Measurements from ENCODE around the gene USF3. TPM values are rescaled to one million over a fixed set of nuclear protein-coding genes. Genes with fewer than 3 reads are reported as not detected.
A peak's percentile ranks its signal among the peaks of the same experiment; 100 is the strongest.

Gene USF3
- total RNA-seq, 1 donor from 2014 or later = 8.4 TPM

GRCh38 chr3:113659996-113660395 is 36.4 kb downstream of the USF3 start:
- Histone ChIP-seq H3K4me1 (ENCODE audit: control insufficient read depth in 3 of 3, insufficient read depth in 3 of 3, low read length in 3 of 3) (peaks cover 46 to 69% (median 52%) of the 10 kb centered on the region in 3 donors), H3K27ac (ENCODE audit: low read depth, low read length) (peak overlapping the region; percentile 94), H3K27me3 (ENCODE audit: control insufficient read depth in 3 of 3, insufficient read depth in 3 of 3, low read length in 3 of 3) (no peaks in the 10 kb centered on the region), H3K9ac (ENCODE audit: low read depth in 1 of 3, low read length in 3 of 3) (no peak overlapping the region), H3K9me3 (ENCODE audit: control insufficient read depth in 3 of 3, low read length in 3 of 3) (no peaks in the 10 kb centered on the region), H3K4me3 (ENCODE audit: low read length in 3 of 3) (no peak overlapping the region), H3K36me3 (ENCODE audit: control insufficient read depth in 3 of 3, insufficient read depth in 3 of 3, low read length in 3 of 3) (peaks cover 8 to 39% (median 21%) of the 10 kb centered on the region in 3 donors)

- Histone ChIP-seq H3K36me3 (ENCODE audit: control insufficient read depth in 3 of 3, insufficient read depth in 3 of 3, low read length in 3 of 3) (peaks cover 5 to 37% (median 16%) of the 10 kb centered on the region in 3 donors), H3K27ac (ENCODE audit: low read depth, low read length) (peak overlapping the region; percentile 94), H3K4me1 (ENCODE audit: control insufficient read depth in 3 of 3, insufficient read depth in 3 of 3, low read length in 3 of 3) (peaks cover 50 to 70% (median 52%) of the 10 kb centered on the region in 3 donors), H3K9ac (ENCODE audit: low read depth in 1 of 3, low read length in 3 of 3) (no peak overlapping the region), H3K9me3 (ENCODE audit: control insufficient read depth in 3 of 3, low read length in 3 of 3) (no peaks in the 10 kb centered on the region), H3K27me3 (ENCODE audit: control insufficient read depth in 3 of 3, insufficient read depth in 3 of 3, low read length in 3 of 3) (no peaks in the 10 kb centered on the region), H3K4me3 (ENCODE audit: low read length in 3 of 3) (no peak overlapping the region)
These were observed 37.3 kb downstream of the USF3 start for GRCh38 chr3:113659101-113659541.

- H3K4me1 ChIP-seq (ENCODE audit: control insufficient read depth in 3 of 3, insufficient read depth in 3 of 3, low read length in 3 of 3) = peaks cover 50 to 70% (median 52%) of the 10 kb centered on the region in 3 donors
- H3K27ac ChIP-seq (ENCODE audit: low read depth, low read length) = peak overlapping the region; percentile 94
- peaks cover 5 to 37% (median 13%) of the 10 kb centered on the region in 3 donors for H3K36me3 ChIP-seq (ENCODE audit: control insufficient read depth in 3 of 3, insufficient read depth in 3 of 3, low read length in 3 of 3)
- no peaks in the 10 kb centered on the region for H3K27me3 ChIP-seq (ENCODE audit: control insufficient read depth in 3 of 3, insufficient read depth in 3 of 3, low read length in 3 of 3)
- H3K9ac ChIP-seq (ENCODE audit: low read depth in 1 of 3, low read length in 3 of 3) = no peak overlapping the region
- H3K9me3 ChIP-seq (ENCODE audit: control insufficient read depth in 3 of 3, low read length in 3 of 3) = no peaks in the 10 kb centered on the region
- peak overlapping the region in 1 of 3 donors; percentile 32 for H3K4me3 ChIP-seq (ENCODE audit: low read length in 3 of 3)
These were observed 38.3 kb downstream of the USF3 start for GRCh38 chr3:113658107-113658506.

- H3K9me3 ChIP-seq (ENCODE audit: control insufficient read depth in 3 of 3, low read length in 3 of 3) = no peaks in the 10 kb centered on the region
- peaks cover 33 to 54% (median 38%) of the 10 kb centered on the region in 3 donors for H3K4me1 ChIP-seq (ENCODE audit: control insufficient read depth in 3 of 3, insufficient read depth in 3 of 3, low read length in 3 of 3)
- H3K4me3 ChIP-seq (ENCODE audit: low read length in 3 of 3) = no peak overlapping the region
- no peaks in the 10 kb centered on the region for H3K27me3 ChIP-seq (ENCODE audit: control insufficient read depth in 3 of 3, insufficient read depth in 3 of 3, low read length in 3 of 3)
- H3K27ac ChIP-seq (ENCODE audit: low read depth, low read length) = peak overlapping the region; percentile 81
- peak overlapping the region in 1 of 3 donors; percentile 17 for H3K9ac ChIP-seq (ENCODE audit: low read depth in 1 of 3, low read length in 3 of 3)
- H3K36me3 ChIP-seq (ENCODE audit: control insufficient read depth in 3 of 3, insufficient read depth in 3 of 3, low read length in 3 of 3) = peaks cover 5 to 22% (median 10%) of the 10 kb centered on the region in 3 donors
These were observed 41.6 kb downstream of the USF3 start for GRCh38 chr3:113654851-113655250.

- no peak overlapping the region for H3K4me3 ChIP-seq (ENCODE audit: low read length in 3 of 3)
- H3K9me3 ChIP-seq (ENCODE audit: control insufficient read depth in 3 of 3, low read length in 3 of 3) = no peaks in the 10 kb centered on the region
- H3K9ac ChIP-seq (ENCODE audit: low read depth in 1 of 3, low read length in 3 of 3) = peak overlapping the region in 1 of 3 donors; percentile 17
- peak overlapping the region; percentile 81 for H3K27ac ChIP-seq (ENCODE audit: low read depth, low read length)
- H3K4me1 ChIP-seq (ENCODE audit: control insufficient read depth in 3 of 3, insufficient read depth in 3 of 3, low read length in 3 of 3) = peaks cover 28 to 51% (median 33%) of the 10 kb centered on the region in 3 donors
- H3K27me3 ChIP-seq (ENCODE audit: control insufficient read depth in 3 of 3, insufficient read depth in 3 of 3, low read length in 3 of 3) = no peaks in the 10 kb centered on the region
- peaks cover 4 to 17% (median 7%) of the 10 kb centered on the region in 3 donors for H3K36me3 ChIP-seq (ENCODE audit: control insufficient read depth in 3 of 3, insufficient read depth in 3 of 3, low read length in 3 of 3)
These were observed 42.1 kb downstream of the USF3 start for GRCh38 chr3:113654310-113654709.

- Histone ChIP-seq H3K4me1 (ENCODE audit: control insufficient read depth in 3 of 3, insufficient read depth in 3 of 3, low read length in 3 of 3) (peaks cover 0 to 12% (median 5%) of the 10 kb centered on the region in 3 donors), H3K9me3 (ENCODE audit: control insufficient read depth in 3 of 3, low read length in 3 of 3) (no peaks in the 10 kb centered on the region), H3K27ac (ENCODE audit: low read depth, low read length) (peak overlapping the region; percentile 0), H3K4me3 (ENCODE audit: low read length in 3 of 3) (no peak overlapping the region), H3K27me3 (ENCODE audit: control insufficient read depth in 3 of 3, insufficient read depth in 3 of 3, low read length in 3 of 3) (no peaks in the 10 kb centered on the region), H3K9ac (ENCODE audit: low read depth in 1 of 3, low read length in 3 of 3) (no peak overlapping the region), H3K36me3 (ENCODE audit: control insufficient read depth in 3 of 3, insufficient read depth in 3 of 3, low read length in 3 of 3) (no peaks in the 10 kb centered on the region)
These were observed 47.1 kb downstream of the USF3 start for GRCh38 chr3:113649174-113649845.

GRCh38 chr3:113648524-113648923 is 47.9 kb downstream of the USF3 start:
- Histone ChIP-seq H3K4me1 (ENCODE audit: control insufficient read depth in 3 of 3, insufficient read depth in 3 of 3, low read length in 3 of 3) (peaks cover 0 to 12% (median 5%) of the 10 kb centered on the region in 3 donors), H3K36me3 (ENCODE audit: control insufficient read depth in 3 of 3, insufficient read depth in 3 of 3, low read length in 3 of 3) (no peaks in the 10 kb centered on the region), H3K9ac (ENCODE audit: low read depth in 1 of 3, low read length in 3 of 3) (no peak overlapping the region), H3K27me3 (ENCODE audit: control insufficient read depth in 3 of 3, insufficient read depth in 3 of 3, low read length in 3 of 3) (no peaks in the 10 kb centered on the region), H3K4me3 (ENCODE audit: low read length in 3 of 3) (no peak overlapping the region), H3K9me3 (ENCODE audit: control insufficient read depth in 3 of 3, low read length in 3 of 3) (no peaks in the 10 kb centered on the region), H3K27ac (ENCODE audit: low read depth, low read length) (no peak overlapping the region)

- H3K4me1 ChIP-seq (ENCODE audit: control insufficient read depth in 3 of 3, insufficient read depth in 3 of 3, low read length in 3 of 3) = peaks cover 0 to 5% (median 0%) of the 10 kb centered on the region in 3 donors
- no peak overlapping the region for H3K4me3 ChIP-seq (ENCODE audit: low read length in 3 of 3)
- no peaks in the 10 kb centered on the region for H3K9me3 ChIP-seq (ENCODE audit: control insufficient read depth in 3 of 3, low read length in 3 of 3)
- H3K36me3 ChIP-seq (ENCODE audit: control insufficient read depth in 3 of 3, insufficient read depth in 3 of 3, low read length in 3 of 3) = no peaks in the 10 kb centered on the region
- H3K27ac ChIP-seq (ENCODE audit: low read depth, low read length) = no peak overlapping the region
- H3K27me3 ChIP-seq (ENCODE audit: control insufficient read depth in 3 of 3, insufficient read depth in 3 of 3, low read length in 3 of 3) = no peaks in the 10 kb centered on the region
- H3K9ac ChIP-seq (ENCODE audit: low read depth in 1 of 3, low read length in 3 of 3) = no peak overlapping the region
These were observed 52.9 kb downstream of the USF3 start for GRCh38 chr3:113643583-113643982.

GRCh38 chr3:113638910-113639309 is 57.5 kb downstream of the USF3 start:
- no peak overlapping the region for H3K9ac ChIP-seq (ENCODE audit: low read depth in 1 of 3, low read length in 3 of 3)
- peaks cover 0 to 4% (median 3%) of the 10 kb centered on the region in 3 donors for H3K4me1 ChIP-seq (ENCODE audit: control insufficient read depth in 3 of 3, insufficient read depth in 3 of 3, low read length in 3 of 3)
- no peak overlapping the region for H3K4me3 ChIP-seq (ENCODE audit: low read length in 3 of 3)
- no peaks in the 10 kb centered on the region for H3K36me3 ChIP-seq (ENCODE audit: control insufficient read depth in 3 of 3, insufficient read depth in 3 of 3, low read length in 3 of 3)
- no peak overlapping the region for H3K27ac ChIP-seq (ENCODE audit: low read depth, low read length)
- no peaks in the 10 kb centered on the region for H3K9me3 ChIP-seq (ENCODE audit: control insufficient read depth in 3 of 3, low read length in 3 of 3)
- H3K27me3 ChIP-seq (ENCODE audit: control insufficient read depth in 3 of 3, insufficient read depth in 3 of 3, low read length in 3 of 3) = no peaks in the 10 kb centered on the region

- Histone ChIP-seq H3K9ac (ENCODE audit: low read depth in 1 of 3, low read length in 3 of 3) (no peak overlapping the region), H3K4me1 (ENCODE audit: control insufficient read depth in 3 of 3, insufficient read depth in 3 of 3, low read length in 3 of 3) (peaks cover 0 to 4% (median 3%) of the 10 kb centered on the region in 3 donors), H3K9me3 (ENCODE audit: control insufficient read depth in 3 of 3, low read length in 3 of 3) (no peaks in the 10 kb centered on the region), H3K4me3 (ENCODE audit: low read length in 3 of 3) (no peak overlapping the region), H3K36me3 (ENCODE audit: control insufficient read depth in 3 of 3, insufficient read depth in 3 of 3, low read length in 3 of 3) (no peaks in the 10 kb centered on the region), H3K27ac (ENCODE audit: low read depth, low read length) (no peak overlapping the region), H3K27me3 (ENCODE audit: control insufficient read depth in 3 of 3, insufficient read depth in 3 of 3, low read length in 3 of 3) (no peaks in the 10 kb centered on the region)
These were observed 58.7 kb downstream of the USF3 start for GRCh38 chr3:113637756-113638155.
